Frontal cortex (tissue), 4 donors: ENCODE results near the gene NABP2. TPM values are rescaled to one million over a fixed set of nuclear protein-coding genes. Genes with fewer than 3 reads are reported as not detected.

ENCODE experiments used
- DNase-seq, 2 donors: peaks; one replicate each; pipeline ENCODE4 v3.0.0; 2012; ENCODE audit warnings: low spot score in 2 of 2
- FAIRE-seq: peaks from 2 replicates; lab custom pipeline; 2012; peaks lifted over from hg19 to GRCh38; lab: Jason Lieb, UNC
- total RNA-seq: library from RNA; depleted of rRNA; stranded (reverse); fragments of >200 nt; gene quantifications from one replicate; pipeline ENCODE4 v1.2.3, GENCODE V29; 2014
- donor health status: control.
- donor health status: control.
- donor health status: control.

NABP2 gene
- total RNA-seq, 1 donor from 2014 or later: 26.9 TPM

- DNase-seq: no peak
Observed at GRCh38 chr12:56208006-56208405, 16.1 kb upstream of the NABP2 start.

GRCh38 chr12:56212361-56212760, 11.8 kb upstream of the NABP2 start:
- no peak for DNase-seq
- FAIRE-seq: no peak

More at GRCh38 chr12:56208006-56208405, 16.1 kb upstream of the NABP2 start:
- FAIRE-seq: no peak

GRCh38 chr12:56213878-56214277, 10.3 kb upstream of the NABP2 start:
- no peak for DNase-seq
- FAIRE-seq: no peak

GRCh38 chr12:56216461-56216860, 7.7 kb upstream of the NABP2 start:
- DNase-seq (no peak), FAIRE-seq (no peak)

- no peak for FAIRE-seq
- DNase-seq: no peak
Observed at GRCh38 chr12:56219840-56220239, 4.3 kb upstream of the NABP2 start.

- no peak for DNase-seq
- FAIRE-seq: no peak
Observed at GRCh38 chr12:56220611-56221231, 3.4 kb upstream of the NABP2 start.

- FAIRE-seq (no peak), DNase-seq (peak; percentile 39 to 71)
Observed at GRCh38 chr12:56221232-56221756, 2.8 kb upstream of the NABP2 start.

- DNase-seq (peak; percentile 92 to 97), FAIRE-seq (no peak)
Observed at GRCh38 chr12:56221757-56222530, 2.2 kb upstream of the NABP2 start, which contains the start of gene RNF41. Gene RNF41, minus strand, starts transcription at chr12:56221922. Its CDS starts 7,875 bp downstream, at chr12:56214047.

GRCh38 chr12:56222531-56222895, 1.6 kb upstream of the NABP2 start:
- no peak for FAIRE-seq
- DNase-seq: no peak

- no peak for DNase-seq
- FAIRE-seq: no peak
Observed at GRCh38 chr12:56223571-56224101, 506 bp upstream of the NABP2 start.

- FAIRE-seq (no peak), DNase-seq (peak in 1 of 2 donors; percentile 6)
Observed at GRCh38 chr12:56224954-56225353, 812 bp downstream of the NABP2 start.

GRCh38 chr12:56229082-56229481, 4.9 kb downstream of the NABP2 start:
- DNase-seq: no peak
- no peak for FAIRE-seq

GRCh38 chr12:56229916-56230431, 5.8 kb downstream of the NABP2 start, which contains the start of gene SLC39A5:
Gene SLC39A5, plus strand, starts transcription at chr12:56230051. Its CDS starts 1,224 bp downstream, at chr12:56231275.
- no peak for DNase-seq

GRCh38 chr12:56230432-56231183, 6.5 kb downstream of the NABP2 start:
- DNase-seq (no peak), FAIRE-seq (no peak)

More at GRCh38 chr12:56229916-56230431, 5.8 kb downstream of the NABP2 start, which contains the start of gene SLC39A5:
- FAIRE-seq: no peak

- DNase-seq: no peak
- FAIRE-seq: no peak
Observed at GRCh38 chr12:56231184-56231582, 7.0 kb downstream of the NABP2 start.

- DNase-seq (no peak), FAIRE-seq (no peak)
Observed at GRCh38 chr12:56234746-56235436, 10.7 kb downstream of the NABP2 start.

GRCh38 chr12:56236091-56236490, 11.9 kb downstream of the NABP2 start:
- DNase-seq (no peak), FAIRE-seq (no peak)

GRCh38 chr12:56236985-56237384, 12.8 kb downstream of the NABP2 start:
- FAIRE-seq (no peak), DNase-seq (no peak)

GRCh38 chr12:56237552-56237951, 13.4 kb downstream of the NABP2 start:
- FAIRE-seq (no peak), DNase-seq (no peak)
